ENCODE measurements around the gene PDGFRB.

DNA sequence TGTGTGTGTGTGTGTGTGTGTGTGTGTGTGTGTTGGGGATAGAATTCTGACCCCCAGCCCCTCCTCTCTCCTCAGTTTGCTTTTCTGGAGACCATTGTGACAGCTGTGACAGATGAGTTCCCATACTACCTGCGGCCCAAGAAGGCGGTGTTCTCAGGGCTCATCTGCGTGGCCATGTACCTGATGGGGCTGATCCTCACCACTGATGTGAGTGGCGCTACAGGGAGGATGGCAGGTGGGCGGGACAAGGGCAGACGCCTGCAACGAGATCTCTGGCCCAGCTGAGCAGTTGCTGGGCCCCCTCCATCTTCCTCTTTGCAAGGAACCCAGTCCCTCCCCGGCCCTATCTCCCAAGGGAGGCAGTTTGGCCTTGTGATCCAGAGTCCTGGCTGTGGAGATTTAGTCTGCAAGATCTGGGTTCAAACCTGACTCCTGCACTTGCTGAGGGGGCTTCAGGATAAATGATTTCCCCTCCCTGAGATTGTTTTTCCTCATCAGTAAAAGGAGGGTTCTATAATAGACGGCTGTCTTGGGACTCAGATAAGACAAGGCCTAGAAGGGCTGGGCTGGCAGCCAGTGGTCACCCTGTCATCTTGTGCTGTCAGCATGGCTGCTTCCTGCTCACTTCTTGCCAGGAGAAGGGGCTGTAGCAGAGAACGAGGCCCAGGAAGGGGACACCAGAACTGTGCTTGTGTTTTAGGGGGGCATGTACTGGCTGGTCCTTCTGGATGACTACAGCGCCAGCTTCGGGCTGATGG, 48.4 kb upstream of the PDGFRB start:
- TF ChIP-seq, protein P1, sequence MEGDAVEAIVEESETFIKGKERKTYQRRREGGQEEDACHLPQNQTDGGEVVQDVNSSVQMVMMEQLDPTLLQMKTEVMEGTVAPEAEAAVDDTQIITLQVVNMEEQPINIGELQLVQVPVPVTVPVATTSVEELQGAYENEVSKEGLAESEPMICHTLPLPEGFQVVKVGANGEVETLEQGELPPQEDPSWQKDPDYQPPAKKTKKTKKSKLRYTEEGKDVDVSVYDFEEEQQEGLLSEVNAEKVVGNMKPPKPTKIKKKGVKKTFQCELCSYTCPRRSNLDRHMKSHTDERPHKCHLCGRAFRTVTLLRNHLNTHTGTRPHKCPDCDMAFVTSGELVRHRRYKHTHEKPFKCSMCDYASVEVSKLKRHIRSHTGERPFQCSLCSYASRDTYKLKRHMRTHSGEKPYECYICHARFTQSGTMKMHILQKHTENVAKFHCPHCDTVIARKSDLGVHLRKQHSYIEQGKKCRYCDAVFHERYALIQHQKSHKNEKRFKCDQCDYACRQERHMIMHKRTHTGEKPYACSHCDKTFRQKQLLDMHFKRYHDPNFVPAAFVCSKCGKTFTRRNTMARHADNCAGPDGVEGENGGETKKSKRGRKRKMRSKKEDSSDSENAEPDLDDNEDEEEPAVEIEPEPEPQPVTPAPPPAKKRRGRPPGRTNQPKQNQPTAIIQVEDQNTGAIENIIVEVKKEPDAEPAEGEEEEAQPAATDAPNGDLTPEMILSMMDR (IDR thresholded peaks at IDR 0.05): no peak
- no peak for TF ChIP-seq EP300 (IDR thresholded peaks at IDR 0.05)
- no peak for TF ChIP-seq JUN (IDR thresholded peaks at IDR 0.05)
- no peak for TF ChIP-seq NPAS2 (CRISPR knock-in tag; IDR thresholded peaks at IDR 0.05; ENCODE audit: borderline replicate concordance)
- no peak for TF ChIP-seq SMC3 (IDR thresholded peaks at IDR 0.05)
- no peak for TF ChIP-seq TFCP2L1 (CRISPR knock-in tag; IDR thresholded peaks at IDR 0.05)
- TF ChIP-seq, protein P2, sequence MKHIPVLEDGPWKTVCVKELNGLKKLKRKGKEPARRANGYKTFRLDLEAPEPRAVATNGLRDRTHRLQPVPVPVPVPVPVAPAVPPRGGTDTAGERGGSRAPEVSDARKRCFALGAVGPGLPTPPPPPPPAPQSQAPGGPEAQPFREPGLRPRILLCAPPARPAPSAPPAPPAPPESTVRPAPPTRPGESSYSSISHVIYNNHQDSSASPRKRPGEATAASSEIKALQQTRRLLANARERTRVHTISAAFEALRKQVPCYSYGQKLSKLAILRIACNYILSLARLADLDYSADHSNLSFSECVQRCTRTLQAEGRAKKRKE (CRISPR knock-in tag; IDR thresholded peaks at IDR 0.05; ENCODE audit: low read depth): no peak

Measured in A549 (cell line).